Measurements from ENCODE around the gene ZNF669. TPM values are rescaled to one million over a fixed set of nuclear protein-coding genes. Genes with fewer than 3 reads are reported as not detected.

ZNF669 gene
- total RNA-seq, 1 experiment from 2014 or later: 7.2 TPM

GRCh38 chr1:247105966-247106365 is 1.8 kb upstream of the ZNF669 start:
- H3K9ac ChIP-seq (ENCODE audit: low read length): no peak overlapping the region
- H3K4me2 ChIP-seq (ENCODE audit: low read length): no peak overlapping the region
- TF ChIP-seq ELF1 (IDR thresholded peaks at IDR 0.05; ENCODE audit: borderline replicate concordance, low read depth) (no peak), POLR2AphosphoS5 (IDR thresholded peaks at IDR 0.05; ENCODE audit: low read depth, low read length) (no peak), ZNF274 (IDR thresholded peaks at IDR 0.05; ENCODE audit: low read depth, low read length) (no peak), ATF3 (IDR thresholded peaks at IDR 0.05) (no peak), JUND (IDR thresholded peaks at IDR 0.05) (no peak), EZH2 (IDR thresholded peaks at IDR 0.05) (no peak), TCF7L2 (IDR thresholded peaks at IDR 0.05; ENCODE audit: borderline replicate concordance, extremely low read depth, insufficient read depth, insufficient read length) (no peak)
- H3K4me3 ChIP-seq (replicated peaks in 1 of 2; ENCODE audit: low read depth in 1 of 2, low read length in 2 of 2): no peak overlapping the region
- no peaks in the 10 kb centered on the region for H3K27me3 ChIP-seq (ENCODE audit: insufficient read depth, low read length)
- H3K27ac ChIP-seq (ENCODE audit: low read depth, low read length): no peak overlapping the region
- ChIA-PET CTCF (no interaction called here), POLR2A (no interaction called here), RAD21 (ENCODE audit: low non-redundant PET in 1 of 2, low total read pairs in 2 of 2, uncharacterized antibody in 2 of 2, unreplicated experiment in 2 of 2) (no interaction called here)
- peaks cover 7 to 16% of the 10 kb centered on the region in 2 experiments for H3K36me3 ChIP-seq (ENCODE audit: control insufficient read depth in 1 of 2, insufficient read depth in 2 of 2, low read length in 2 of 2)
- DNase-seq (ENCODE audit: low read depth, low spot score) (no peak), ATAC-seq (no peak)
- peaks cover 4 to 18% of the 10 kb centered on the region in 2 experiments; a peak in 2 of 4 replicates for H3K9me3 ChIP-seq (ENCODE audit: control insufficient read depth in 1 of 2, insufficient read depth in 1 of 2, low read depth in 1 of 2, low read length in 2 of 2)
- H2AFZ ChIP-seq (ENCODE audit: low read depth, low read length, poor library complexity, severe bottlenecking): no peak overlapping the region
- H3K9me2 ChIP-seq (ENCODE audit: insufficient read depth): no peaks in the 10 kb centered on the region
- BruUV-seq (replicated peaks): no TSS peak
- peaks cover 22% of the 10 kb centered on the region for H3K79me2 ChIP-seq (ENCODE audit: insufficient read depth, low read length)
- H4K20me1 ChIP-seq (ENCODE audit: insufficient read depth): no peaks in the 10 kb centered on the region
- intact Hi-C loops (cut with micrococcal nuclease): loop anchor here (2.0 kb wide), 1 partner anchor 27 kb away; the partner anchor contains the start of gene ZNF670
- H3K4me1 ChIP-seq (ENCODE audit: control insufficient read depth in 1 of 2, insufficient read depth in 2 of 2, low read length in 2 of 2): peaks cover 5 to 10% of the 10 kb centered on the region in 2 experiments; a peak in 2 of 4 replicates

GRCh38 chr1:247104965-247105364 is 809 bp upstream of the ZNF669 start:
- Histone ChIP-seq H3K27ac (ENCODE audit: low read depth, low read length) (peak overlapping the region; percentile 84; the same call in 1 of the 2 replicates), H3K27me3 (ENCODE audit: insufficient read depth, low read length) (no peaks in the 10 kb centered on the region), H3K4me3 (replicated peaks in 1 of 2; ENCODE audit: low read depth in 1 of 2, low read length in 2 of 2) (no peak overlapping the region; a peak in 1 of 4 replicates), H2AFZ (ENCODE audit: low read depth, low read length, poor library complexity, severe bottlenecking) (no peak overlapping the region), H3K9me2 (ENCODE audit: insufficient read depth) (no peaks in the 10 kb centered on the region), H4K20me1 (ENCODE audit: insufficient read depth) (no peaks in the 10 kb centered on the region), H3K36me3 (ENCODE audit: control insufficient read depth in 1 of 2, insufficient read depth in 2 of 2, low read length in 2 of 2) (peaks cover 14 to 24% of the 10 kb centered on the region in 2 experiments), H3K9me3 (ENCODE audit: control insufficient read depth in 1 of 2, insufficient read depth in 1 of 2, low read depth in 1 of 2, low read length in 2 of 2) (peaks cover 10 to 26% of the 10 kb centered on the region in 2 experiments; a peak in 2 of 4 replicates), H3K4me2 (ENCODE audit: low read length) (peak overlapping the region; percentile 87; the same call in 1 of the 2 replicates), H3K79me2 (ENCODE audit: insufficient read depth, low read length) (peaks cover 22% of the 10 kb centered on the region), H3K9ac (ENCODE audit: low read length) (no peak overlapping the region), H3K4me1 (ENCODE audit: control insufficient read depth in 1 of 2, insufficient read depth in 2 of 2, low read length in 2 of 2) (peaks cover 5 to 10% of the 10 kb centered on the region in 2 experiments; a peak in 2 of 4 replicates)
- ChIA-PET CTCF (no interaction called here), RAD21 (ENCODE audit: low non-redundant PET in 1 of 2, low total read pairs in 2 of 2, uncharacterized antibody in 2 of 2, unreplicated experiment in 2 of 2) (no interaction called here), POLR2A (no interaction called here)
- no TSS peak for BruUV-seq (replicated peaks)
- DNase-seq (ENCODE audit: low read depth, low spot score): no peak
- intact Hi-C loops (cut with micrococcal nuclease): loop anchor here (2.0 kb wide), 1 partner anchor 26 kb away; the partner anchor contains the start of gene ZNF670
- no peak for ATAC-seq
- TF ChIP-seq MAX (IDR thresholded peaks at IDR 0.05) (no peak), EZH2 (IDR thresholded peaks at IDR 0.05) (no peak), EGR1 (IDR thresholded peaks at IDR 0.05; ENCODE audit: low read depth) (no peak), YY1 (IDR thresholded peaks at IDR 0.05; ENCODE audit: extremely low read depth, insufficient replicate concordance, low read depth, low read length) (no peak), CEBPB (IDR thresholded peaks at IDR 0.05; ENCODE audit: low read depth) (no peak), ZNF274 (IDR thresholded peaks at IDR 0.05; ENCODE audit: low read depth, low read length) (no peak), REST (IDR thresholded peaks at IDR 0.05; ENCODE audit: low read depth) (no peak), SIN3A (IDR thresholded peaks at IDR 0.05; ENCODE audit: low read depth) (no peak), CBX3 (IDR thresholded peaks at IDR 0.05; ENCODE audit: low read depth) (no peak), ZFX (IDR thresholded peaks at IDR 0.05) (no peak), TCF7L2 (IDR thresholded peaks at IDR 0.05; ENCODE audit: borderline replicate concordance, extremely low read depth, insufficient read depth, insufficient read length) (no peak), SP1 (IDR thresholded peaks at IDR 0.05; ENCODE audit: low read depth) (no peak)

Measured in HCT116 (cell line).